ENCODE data around the gene CACNA1G.

- no peak for TF ChIP-seq EZH2phosphoT487 (IDR thresholded peaks at IDR 0.05; ENCODE audit: borderline replicate concordance, low read length)
- TF ChIP-seq CTCF (conservative IDR thresholded peaks at IDR 0.05; ENCODE audit: low read depth, low read length) = no peak
These were observed 69.4 kb downstream of the CACNA1G start for GRCh38 chr17:50629902-50630301.

Data from PC-3 (cell line).